GM20431 (cell line): ENCODE data around the gene SPRED3.

Source experiments
- in situ Hi-C: fragments of 300-500 bp; cut with MseI, MboI; formaldehyde crosslinking; loops from one replicate; pipeline ENCODE4 v1.15.0; 2020; ENCODE audit warnings: low sequenced_read_pairs; ENCODE audit not compliant: unreplicated experiment

SPRED3 gene

DNA sequence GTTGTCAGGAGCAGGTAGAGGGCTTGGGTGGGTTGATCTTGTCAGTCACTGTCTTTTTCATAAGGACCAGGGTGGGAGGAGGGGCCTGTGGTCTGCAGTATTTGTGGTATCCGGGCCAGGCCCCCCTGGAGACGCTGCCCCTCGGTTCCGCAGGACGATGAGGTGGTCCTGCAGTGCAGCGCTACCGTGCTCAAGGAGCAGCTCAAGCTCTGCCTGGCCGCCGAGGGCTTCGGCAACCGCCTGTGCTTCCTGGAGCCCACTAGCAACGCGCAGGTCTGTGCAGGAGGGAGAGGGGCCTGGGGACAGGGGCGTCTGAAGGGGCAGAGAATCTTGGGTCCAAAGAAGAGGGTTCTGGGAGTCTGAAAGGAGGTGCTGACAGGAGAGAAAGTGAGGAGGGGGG, 52.1 kb downstream of the SPRED3 start:
- in situ Hi-C loops, result no loop called here

DNA sequence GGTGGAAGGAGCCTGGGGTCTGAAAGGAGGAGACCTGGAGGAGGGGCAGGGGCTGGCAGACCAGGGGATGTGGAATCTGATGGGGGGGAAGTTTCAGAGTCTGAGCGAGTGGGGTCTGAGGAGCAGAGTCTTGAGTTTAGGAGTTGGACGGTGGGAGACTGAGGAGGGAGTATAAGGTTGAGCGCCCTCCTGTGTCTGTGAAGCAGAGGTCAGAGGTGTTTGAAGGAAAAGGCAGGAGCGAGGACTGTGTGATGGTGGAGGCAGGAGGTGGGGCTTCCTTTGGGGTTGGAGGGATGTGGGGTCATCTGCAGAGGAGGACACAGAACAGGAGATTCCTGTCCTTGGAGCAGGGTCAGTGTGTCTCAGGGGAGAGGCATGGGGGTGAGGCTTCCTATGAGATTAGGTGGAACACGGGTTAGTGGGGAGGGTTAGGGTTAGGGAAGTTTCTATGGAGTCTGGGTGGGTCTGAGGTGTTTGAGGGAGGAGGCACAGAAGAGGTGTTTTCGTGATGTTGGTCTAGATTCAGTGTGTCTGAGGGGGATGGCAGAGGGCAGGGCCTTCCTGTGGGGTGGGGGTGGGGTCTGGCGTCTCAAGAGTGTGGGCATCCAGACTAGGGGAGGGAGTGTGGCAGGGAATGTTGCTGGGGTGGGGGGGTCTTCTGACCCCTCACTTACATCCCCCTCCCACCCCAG, 53.3 kb downstream of the SPRED3 start:
- in situ Hi-C loops, result no loop called here

GRCh38 chr19:38442736-38443135, 54.2 kb downstream of the SPRED3 start:
- in situ Hi-C loops, result no loop called here

DNA sequence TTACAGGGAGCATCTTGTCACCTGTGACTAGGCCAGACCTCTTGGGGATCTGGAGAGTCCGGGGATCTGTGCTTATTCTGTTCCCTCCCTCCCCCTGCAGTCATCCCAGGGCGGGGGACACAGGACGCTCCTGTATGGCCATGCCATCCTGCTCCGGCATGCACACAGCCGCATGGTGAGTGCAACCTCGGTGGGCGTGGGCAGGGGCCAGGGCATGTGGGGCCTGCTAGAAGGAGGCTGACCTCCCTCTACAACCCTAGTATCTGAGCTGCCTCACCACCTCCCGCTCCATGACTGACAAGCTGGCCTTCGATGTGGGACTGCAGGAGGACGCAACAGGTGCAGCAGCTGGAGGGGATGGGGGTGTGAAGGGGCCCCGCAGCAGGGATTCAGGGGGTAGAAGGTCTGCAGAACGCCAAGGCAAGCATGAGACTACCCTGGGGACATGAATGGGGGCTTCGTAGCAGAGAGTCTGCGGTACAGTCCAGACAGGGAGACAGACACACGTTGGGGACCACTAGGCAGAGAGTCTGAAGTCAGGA, 55.0 kb downstream of the SPRED3 start:
- in situ Hi-C loops, result no loop called here

- in situ Hi-C loops, result no loop called here
These were observed 55.5 kb downstream of the SPRED3 start for GRCh38 chr19:38444026-38444425.

DNA sequence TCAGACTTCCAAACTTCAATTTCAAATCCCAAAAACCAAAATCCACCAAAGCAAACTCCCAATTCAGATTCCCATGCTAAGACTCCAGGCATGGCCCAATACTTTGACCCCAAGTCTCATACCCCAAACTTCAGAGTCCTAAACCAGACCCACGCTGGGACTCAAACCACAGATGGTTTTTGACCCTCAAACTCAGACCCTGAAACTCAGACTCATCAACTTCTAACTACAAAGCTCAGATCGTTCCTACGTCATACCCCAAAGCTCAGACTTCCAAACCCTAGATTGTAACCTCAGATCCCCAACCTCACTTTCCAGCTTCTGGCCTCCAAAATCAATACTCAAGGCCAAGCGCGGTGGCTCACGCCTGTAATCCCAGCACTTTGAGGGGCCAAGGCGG, 56.9 kb downstream of the SPRED3 start:
- in situ Hi-C loops, result no loop called here

- in situ Hi-C loops, result no loop called here
These were observed 59.7 kb downstream of the SPRED3 start for GRCh38 chr19:38448225-38448624.
